Mucosa of rectum (tissue), 2 donors: ENCODE measurements around the gene CYP27B1.
"Not testable (repeated sequence)": the region's sequence is repeated elsewhere in the genome, so short reads cannot be mapped to it uniquely, and the experiment has no call there.

Experiments
- H3K27ac ChIP-seq, 2 donors: one replicate each; pipeline ENCODE4 v1.7.0; 2013; ENCODE audit warnings: inconsistent platforms in 2 of 2, low read depth in 2 of 2, low read length in 2 of 2
- H3K27me3 ChIP-seq, 2 donors: one replicate each; pipeline ENCODE4 v1.7.0; 2013; ENCODE audit warnings: low read length in 2 of 2; ENCODE audit not compliant: control insufficient read depth in 2 of 2, insufficient read depth in 2 of 2
- H3K36me3 ChIP-seq, 2 donors: one replicate each; pipeline ENCODE4 v1.7.0; 2013; ENCODE audit warnings: low read length in 2 of 2; ENCODE audit not compliant: control insufficient read depth in 2 of 2, insufficient read depth in 2 of 2
- H3K4me1 ChIP-seq, 2 donors: one replicate each; pipeline ENCODE4 v1.7.0; 2013; ENCODE audit warnings: low read length in 2 of 2, mild to moderate bottlenecking in 1 of 2; ENCODE audit not compliant: control insufficient read depth in 2 of 2, insufficient read depth in 2 of 2
- H3K4me3 ChIP-seq, 2 donors: one replicate each; pipeline ENCODE4 v1.7.0; 2013; ENCODE audit warnings: low read length in 2 of 2
- H3K9ac ChIP-seq, 2 donors: one replicate each; pipeline ENCODE4 v1.7.0; 2013; ENCODE audit warnings: low read length in 2 of 2, low read depth in 1 of 2, mild to moderate bottlenecking in 1 of 2
- H3K9me3 ChIP-seq, 2 donors: one replicate each; pipeline ENCODE4 v1.7.0; 2013; ENCODE audit warnings: low read length in 2 of 2; ENCODE audit not compliant: control insufficient read depth in 2 of 2
- donor health status: healthy.
- donor health status: Normal muscosa, but diverticular disease.

The CYP27B1 gene

DNA sequence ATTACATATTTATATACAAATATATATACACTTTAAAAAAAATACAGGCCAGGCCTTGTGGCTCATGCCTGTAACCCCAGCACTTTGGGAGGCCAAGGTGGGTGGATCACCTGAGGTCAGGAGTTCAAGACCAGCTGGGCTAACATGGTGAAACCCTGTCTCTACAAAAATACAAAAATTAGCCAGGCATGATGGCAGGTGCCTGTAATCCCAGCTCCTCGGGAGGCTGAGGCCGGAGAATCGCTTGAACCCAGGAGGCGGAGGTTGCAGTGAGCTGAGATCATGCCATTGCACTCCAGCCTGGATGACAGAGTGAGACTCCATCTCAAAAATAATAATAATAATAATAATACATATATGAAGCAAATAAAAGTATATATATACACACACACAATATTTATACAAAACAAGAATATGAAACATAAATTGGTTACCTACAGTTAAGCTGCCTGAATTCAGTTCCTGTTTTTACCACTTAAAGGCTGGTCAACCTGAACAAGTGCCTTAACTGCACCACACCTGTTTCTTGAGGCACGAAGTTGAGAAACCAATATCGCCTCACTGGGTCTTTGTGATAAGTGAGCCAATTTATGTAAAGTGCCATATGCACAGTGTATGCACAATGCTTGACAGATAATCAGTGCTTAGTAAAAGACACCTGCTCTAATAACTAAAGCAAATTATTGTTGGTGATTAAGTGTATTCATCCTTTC, 51.7 kb downstream of the CYP27B1 start:
- not testable (repeated sequence) for H3K9me3 ChIP-seq, H3K27me3 ChIP-seq, H3K27ac ChIP-seq, H3K4me3 ChIP-seq, H3K4me1 ChIP-seq, H3K9ac ChIP-seq
- H3K36me3 ChIP-seq = peaks cover 41 to 54% of the 10 kb centered on the region in 2 donors

DNA sequence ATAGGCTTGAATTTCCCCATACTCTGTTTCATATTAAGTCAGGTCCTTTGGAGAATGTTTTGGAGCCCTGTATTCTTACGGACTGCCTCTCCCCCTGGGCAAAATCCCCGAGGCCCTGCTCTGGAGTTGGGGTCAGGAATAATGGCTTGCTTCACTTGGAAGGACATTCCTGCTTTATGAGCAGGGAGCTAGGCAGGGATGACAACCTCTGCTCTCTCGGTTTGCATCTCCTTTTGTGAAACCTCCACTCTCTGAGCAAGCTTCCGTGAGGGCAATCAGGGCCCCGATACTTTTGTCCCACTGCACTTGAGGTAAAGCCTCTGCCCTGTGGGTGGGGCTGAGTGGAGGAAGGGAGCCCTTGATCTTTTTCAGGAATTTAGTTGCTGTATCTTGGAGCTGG, 53.7 kb downstream of the CYP27B1 start:
- Histone ChIP-seq H3K36me3 (peaks cover 30 to 35% of the 10 kb centered on the region in 2 donors), H3K27ac (no peak overlapping the region), H3K27me3 (no peaks in the 10 kb centered on the region), H3K4me3 (no peak overlapping the region), H3K9me3 (no peaks in the 10 kb centered on the region), H3K4me1 (no peaks in the 10 kb centered on the region), H3K9ac (no peak overlapping the region)

- H3K36me3 ChIP-seq = peaks cover 25 to 30% of the 10 kb centered on the region in 2 donors
- H3K9ac ChIP-seq = no peak overlapping the region
- H3K27ac ChIP-seq = no peak overlapping the region
- no peaks in the 10 kb centered on the region for H3K4me1 ChIP-seq
- no peaks in the 10 kb centered on the region for H3K9me3 ChIP-seq
- H3K4me3 ChIP-seq = no peak overlapping the region
- no peaks in the 10 kb centered on the region for H3K27me3 ChIP-seq
These were observed 54.2 kb downstream of the CYP27B1 start for GRCh38 chr12:57712701-57713100.
